ENCODE measurements around the gene CD82. TPM values are rescaled to one million over a fixed set of nuclear protein-coding genes. Genes with fewer than 3 reads are reported as not detected.

The CD82 gene
- total RNA-seq, 1 donor from 2014 or later = 144 TPM

DNA sequence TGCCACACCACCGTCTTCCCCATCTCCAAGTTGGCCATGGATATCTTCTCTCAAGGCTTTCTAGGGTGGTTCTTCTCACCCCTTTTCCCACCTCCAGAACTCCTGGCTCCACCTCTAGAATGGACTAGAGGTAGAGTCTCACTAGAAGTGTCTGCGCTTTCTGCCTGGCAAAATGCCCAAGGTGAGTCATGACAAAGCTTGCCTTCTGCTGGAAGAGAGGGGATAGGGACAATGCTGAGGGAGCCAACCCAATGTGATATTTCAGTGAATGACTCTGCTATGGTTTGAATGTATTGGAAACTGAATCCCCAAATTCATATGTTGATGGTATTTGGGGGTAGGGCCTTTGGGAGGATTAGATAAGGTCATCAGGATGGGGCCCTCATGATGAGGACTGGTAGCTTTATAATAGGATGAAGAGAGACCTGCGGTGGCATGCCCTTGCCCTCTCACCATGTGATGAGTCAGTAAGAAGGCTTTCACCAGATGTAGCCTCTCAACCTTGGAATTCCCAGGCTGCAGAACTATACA, 4.1 kb upstream of the CD82 start:
- TF ChIP-seq, protein P1, sequence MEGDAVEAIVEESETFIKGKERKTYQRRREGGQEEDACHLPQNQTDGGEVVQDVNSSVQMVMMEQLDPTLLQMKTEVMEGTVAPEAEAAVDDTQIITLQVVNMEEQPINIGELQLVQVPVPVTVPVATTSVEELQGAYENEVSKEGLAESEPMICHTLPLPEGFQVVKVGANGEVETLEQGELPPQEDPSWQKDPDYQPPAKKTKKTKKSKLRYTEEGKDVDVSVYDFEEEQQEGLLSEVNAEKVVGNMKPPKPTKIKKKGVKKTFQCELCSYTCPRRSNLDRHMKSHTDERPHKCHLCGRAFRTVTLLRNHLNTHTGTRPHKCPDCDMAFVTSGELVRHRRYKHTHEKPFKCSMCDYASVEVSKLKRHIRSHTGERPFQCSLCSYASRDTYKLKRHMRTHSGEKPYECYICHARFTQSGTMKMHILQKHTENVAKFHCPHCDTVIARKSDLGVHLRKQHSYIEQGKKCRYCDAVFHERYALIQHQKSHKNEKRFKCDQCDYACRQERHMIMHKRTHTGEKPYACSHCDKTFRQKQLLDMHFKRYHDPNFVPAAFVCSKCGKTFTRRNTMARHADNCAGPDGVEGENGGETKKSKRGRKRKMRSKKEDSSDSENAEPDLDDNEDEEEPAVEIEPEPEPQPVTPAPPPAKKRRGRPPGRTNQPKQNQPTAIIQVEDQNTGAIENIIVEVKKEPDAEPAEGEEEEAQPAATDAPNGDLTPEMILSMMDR (IDR thresholded peaks at IDR 0.05) = no peak
- no peaks in the 10 kb centered on the region for H3K9me3 ChIP-seq
- no peaks in the 10 kb centered on the region for H3K27me3 ChIP-seq
- H3K27ac ChIP-seq = no peak overlapping the region
- ATAC-seq (no peak), DNase-seq (no peak)
- no peak overlapping the region for H3K4me3 ChIP-seq
- intact Hi-C loops (cut with DNase I) = no loop called here
- H3K4me1 ChIP-seq = peaks cover 33% of the 10 kb centered on the region
- no peaks in the 10 kb centered on the region for H3K36me3 ChIP-seq

DNA sequence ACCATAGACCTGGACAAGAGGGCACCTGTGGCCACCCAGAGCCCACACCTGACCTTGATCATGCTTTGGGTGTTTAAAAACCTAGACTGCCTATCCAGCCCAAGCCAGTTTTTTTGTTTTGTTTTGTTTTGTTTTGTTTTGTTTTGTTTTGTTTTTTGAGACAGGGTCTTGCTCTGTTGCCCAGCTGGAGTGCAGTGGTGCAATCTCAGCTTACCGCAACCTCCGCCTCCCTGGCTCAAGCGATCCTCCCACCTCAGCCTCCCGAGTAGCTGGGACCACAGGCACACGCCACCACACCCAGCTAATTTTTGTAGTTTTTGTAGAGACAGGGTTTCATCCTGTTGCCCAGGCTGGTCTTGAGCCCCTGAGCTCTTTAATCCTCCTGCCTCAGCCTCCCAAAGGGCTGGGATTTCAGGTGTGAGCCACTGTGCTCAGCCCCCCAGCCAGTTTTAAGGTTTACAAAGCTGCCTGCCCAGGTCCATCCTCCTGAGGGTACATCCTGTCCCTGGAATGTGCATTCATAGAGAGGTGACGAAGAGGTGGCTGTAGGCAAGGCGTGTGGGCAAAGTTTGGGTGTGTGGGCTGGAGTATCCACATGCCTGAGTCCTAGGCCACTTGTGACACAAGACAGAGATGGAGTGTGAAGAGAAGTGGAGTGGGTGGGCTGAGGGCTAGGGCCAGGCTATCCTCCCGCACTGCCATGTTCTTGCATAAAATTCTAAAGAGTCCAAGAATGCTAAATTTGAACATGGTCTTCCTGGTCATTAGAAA, 3.3 kb upstream of the CD82 start:
- intact Hi-C loops (cut with DNase I) = no loop called here
- DNase-seq = no peak
- Histone ChIP-seq H3K27me3 (no peaks in the 10 kb centered on the region), H3K9me3 (no peaks in the 10 kb centered on the region), H3K36me3 (no peaks in the 10 kb centered on the region), H3K27ac (peak overlapping the region; percentile 51), H3K4me1 (peaks cover 35% of the 10 kb centered on the region), H3K4me3 (no peak overlapping the region)
- ATAC-seq = no peak
- TF ChIP-seq, protein P1 (IDR thresholded peaks at IDR 0.05) = no peak

DNA sequence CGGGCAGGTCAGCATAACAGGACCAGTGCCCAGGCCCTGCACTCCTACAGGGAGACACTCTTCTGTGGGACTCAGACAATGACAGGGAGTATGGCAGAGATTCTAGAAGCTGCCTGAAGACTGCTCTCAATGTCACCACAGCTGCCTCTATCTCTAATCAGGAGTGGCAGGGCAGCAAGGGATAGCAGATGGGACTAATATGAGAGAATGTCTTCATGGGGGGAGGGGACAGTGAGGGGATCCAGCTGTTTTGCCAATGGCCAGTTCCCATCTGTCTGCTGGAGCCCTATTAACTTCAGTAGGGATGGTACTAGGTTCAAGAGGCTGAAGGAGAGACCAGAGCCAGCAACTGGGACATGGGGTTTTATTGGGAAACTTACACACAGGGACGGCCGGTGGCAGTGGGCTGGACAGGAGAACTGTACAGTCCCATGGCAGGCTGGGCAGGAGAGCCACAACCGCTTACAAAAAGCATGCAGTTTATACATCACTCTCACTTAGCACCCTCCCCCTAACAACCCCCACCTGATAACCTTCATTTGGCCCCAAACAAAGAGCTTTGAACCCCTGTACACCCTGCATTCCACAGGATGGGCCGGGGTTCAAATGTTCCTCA, 2.5 kb upstream of the CD82 start:
- intact Hi-C loops (cut with DNase I) = no loop called here
- Histone ChIP-seq H3K36me3 (no peaks in the 10 kb centered on the region), H3K27me3 (no peaks in the 10 kb centered on the region), H3K9me3 (no peaks in the 10 kb centered on the region), H3K27ac (peak overlapping the region; percentile 97), H3K4me1 (peaks cover 42% of the 10 kb centered on the region), H3K4me3 (no peak overlapping the region)
- ATAC-seq (no peak), DNase-seq (no peak)
- TF ChIP-seq, protein P1 (IDR thresholded peaks at IDR 0.05) = no peak

DNA sequence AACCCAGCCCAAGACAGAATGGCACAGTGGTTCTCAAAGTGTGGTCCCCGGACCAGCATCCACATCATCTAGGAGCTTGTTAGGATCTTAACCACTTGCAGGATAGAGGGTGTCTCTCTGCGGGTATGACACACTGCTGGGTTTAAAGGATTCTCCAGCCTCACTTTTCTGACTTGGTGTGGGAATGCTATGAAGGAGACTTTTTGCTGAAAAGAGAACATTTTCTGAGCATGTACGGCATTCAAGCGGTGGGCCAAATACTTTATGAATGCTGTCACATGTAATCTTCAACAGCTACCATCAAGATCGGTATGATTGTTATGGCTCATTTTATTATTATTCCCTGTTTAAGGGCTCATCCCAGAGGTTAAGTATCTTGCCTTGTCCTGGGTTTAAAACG, 1.8 kb upstream of the CD82 start:
- H3K27me3 ChIP-seq = no peaks in the 10 kb centered on the region
- DNase-seq (no peak), ATAC-seq (no peak)
- peak overlapping the region; percentile 97 for H3K27ac ChIP-seq
- no peaks in the 10 kb centered on the region for H3K9me3 ChIP-seq
- no peaks in the 10 kb centered on the region for H3K36me3 ChIP-seq
- H3K4me1 ChIP-seq = peaks cover 49% of the 10 kb centered on the region
- H3K4me3 ChIP-seq = no peak overlapping the region
- intact Hi-C loops (cut with DNase I) = no loop called here
- TF ChIP-seq, protein P1 (IDR thresholded peaks at IDR 0.05) = no peak

DNA sequence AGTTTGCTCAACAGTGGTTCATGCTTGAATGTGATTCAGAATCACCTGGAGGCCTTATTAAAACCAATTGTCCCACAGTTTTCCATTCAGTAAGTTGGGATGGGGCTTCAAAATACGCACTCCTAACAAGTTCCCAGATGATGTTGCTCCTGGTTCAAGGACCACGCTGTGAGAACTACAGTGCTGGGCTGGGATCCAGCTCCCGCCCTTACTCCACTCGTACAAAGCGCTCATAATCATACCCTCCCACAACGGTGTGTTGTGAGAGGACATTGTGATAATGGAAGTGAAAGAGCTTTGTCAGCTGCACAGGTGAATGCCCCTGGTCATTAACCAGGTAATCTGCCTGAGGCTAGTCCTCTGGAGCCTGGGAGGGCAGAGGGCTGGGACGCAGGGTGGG, 1.3 kb upstream of the CD82 start:
- TF ChIP-seq, protein P1 (IDR thresholded peaks at IDR 0.05) = no peak
- no peaks in the 10 kb centered on the region for H3K36me3 ChIP-seq
- peaks cover 53% of the 10 kb centered on the region for H3K4me1 ChIP-seq
- peak overlapping the region; percentile 97 for H3K27ac ChIP-seq
- DNase-seq = no peak
- H3K27me3 ChIP-seq = no peaks in the 10 kb centered on the region
- intact Hi-C loops (cut with DNase I) = no loop called here
- peak overlapping the region; percentile 40 for H3K4me3 ChIP-seq
- no peak for ATAC-seq
- no peaks in the 10 kb centered on the region for H3K9me3 ChIP-seq

Data from upper lobe of right lung (tissue), 1 donor.